HG03175 (cell line): ENCODE results near the gene SLC15A1.
"Not testable (repeated sequence)": the region's sequence is repeated elsewhere in the genome, so short reads cannot be mapped to it uniquely, and the experiment has no call there.

Source experiments
- ATAC-seq: cut with Tn5 transposase; IDR thresholded peaks from one replicate; pipeline ENCODE4 v1.9.1; 2021; ENCODE audit warnings: mild to moderate bottlenecking, moderate library complexity; ENCODE audit not compliant: unreplicated experiment

Gene SLC15A1

GRCh38 chr13:98754468-98754867 is 2.0 kb upstream of the SLC15A1 start:
- ATAC-seq: not testable (repeated sequence)

- no peak for ATAC-seq
Measured at GRCh38 chr13:98751861-98752466, 508 bp downstream of the SLC15A1 start.

GRCh38 chr13:98751367-98751782 is 1.1 kb downstream of the SLC15A1 start:
- no peak for ATAC-seq

- ATAC-seq: no peak
Measured at GRCh38 chr13:98749501-98749900, 3.0 kb downstream of the SLC15A1 start.

GRCh38 chr13:98746968-98747367 is 5.5 kb downstream of the SLC15A1 start:
- ATAC-seq: no peak

- ATAC-seq: no peak
Measured at GRCh38 chr13:98743377-98743776, 9.1 kb downstream of the SLC15A1 start.

GRCh38 chr13:98742961-98743360 is 9.5 kb downstream of the SLC15A1 start:
- no peak for ATAC-seq

- no peak for ATAC-seq
Measured at GRCh38 chr13:98741741-98742435, 10.6 kb downstream of the SLC15A1 start.

- no peak for ATAC-seq
Measured at GRCh38 chr13:98740131-98740530, 12.3 kb downstream of the SLC15A1 start.

GRCh38 chr13:98738993-98739392 is 13.5 kb downstream of the SLC15A1 start:
- no peak for ATAC-seq

GRCh38 chr13:98738213-98738612 is 14.3 kb downstream of the SLC15A1 start:
- ATAC-seq: no peak

- ATAC-seq: no peak
Measured at GRCh38 chr13:98731925-98732324, 20.5 kb downstream of the SLC15A1 start.

GRCh38 chr13:98731038-98731437 is 21.4 kb downstream of the SLC15A1 start:
- no peak for ATAC-seq

- ATAC-seq: no peak
Measured at GRCh38 chr13:98730441-98730840, 22.0 kb downstream of the SLC15A1 start.

- ATAC-seq: no peak
Measured at GRCh38 chr13:98729658-98730057, 22.8 kb downstream of the SLC15A1 start.

GRCh38 chr13:98722958-98723357 is 29.5 kb downstream of the SLC15A1 start:
- no peak for ATAC-seq

GRCh38 chr13:98721825-98722510 is 30.5 kb downstream of the SLC15A1 start:
- no peak for ATAC-seq

GRCh38 chr13:98719527-98720250 is 32.8 kb downstream of the SLC15A1 start:
- no peak for ATAC-seq

GRCh38 chr13:98717891-98718290 is 34.6 kb downstream of the SLC15A1 start:
- ATAC-seq: no peak

- no peak for ATAC-seq
Measured at GRCh38 chr13:98717256-98717655, 35.2 kb downstream of the SLC15A1 start.

- no peak for ATAC-seq
Measured at GRCh38 chr13:98710521-98710920, 42.0 kb downstream of the SLC15A1 start.
